Lower leg skin (tissue), 3 donors: ENCODE measurements around the gene OR52E4.

Experiments used
- CTCF ChIP-seq, 3 donors: fragments of 450-650 bp; IDR thresholded peaks; one replicate each; pipeline ENCODE4 v1.5.1; 2016; ENCODE audit warnings: antibody characterized with exemption in 3 of 3, mild to moderate bottlenecking in 3 of 3, moderate library complexity in 2 of 3
- POLR2A ChIP-seq, 2 donors: fragments of 450-650 bp; IDR thresholded peaks; one replicate each; pipeline ENCODE4 v1.6.1; 2016 to 2017; ENCODE audit warnings: antibody characterized with exemption in 2 of 2, mild to moderate bottlenecking in 1 of 2, moderate library complexity in 1 of 2

- TF ChIP-seq CTCF (IDR thresholded peaks at IDR 0.05) (no peak), POLR2A (IDR thresholded peaks at IDR 0.05) (no peak)
These were observed 47.0 kb upstream of the OR52E4 start for GRCh38 chr11:5833446-5833845.
